Stomach smooth muscle (tissue), 2 donors: ENCODE results near the gene ILKAP.

ENCODE experiments used
- H3K27ac ChIP-seq: one replicate; pipeline ENCODE4 v1.7.0; 2013; ENCODE audit warnings: mild to moderate bottlenecking, low read length, inconsistent platforms
- H3K27me3 ChIP-seq, 2 donors: one replicate each; pipeline ENCODE4 v1.7.0; 2013; ENCODE audit warnings: low read length in 2 of 2; ENCODE audit not compliant: insufficient read depth in 2 of 2, control insufficient read depth in 1 of 2
- H3K36me3 ChIP-seq, 2 donors: one replicate each; pipeline ENCODE4 v1.7.0; 2013; ENCODE audit warnings: low read length in 2 of 2; ENCODE audit not compliant: control insufficient read depth in 2 of 2, insufficient read depth in 2 of 2
- H3K4me1 ChIP-seq: one replicate; pipeline ENCODE4 v1.7.0; 2013; ENCODE audit warnings: low read length; ENCODE audit not compliant: control insufficient read depth, insufficient read depth
- H3K4me3 ChIP-seq, 2 donors: one replicate each; pipeline ENCODE4 v1.7.0; 2013; ENCODE audit warnings: low read length in 2 of 2
- H3K9ac ChIP-seq, 2 donors: one replicate each; pipeline ENCODE4 v1.7.0; 2013; ENCODE audit warnings: low read length in 2 of 2, mild to moderate bottlenecking in 1 of 2
- H3K9me3 ChIP-seq, 2 donors: one replicate each; pipeline ENCODE4 v1.7.0; 2013; ENCODE audit warnings: low read length in 2 of 2; ENCODE audit not compliant: control insufficient read depth in 2 of 2
- donor health status: healthy.
- donor health status: Pancreatic carcinoma.

ILKAP gene

GRCh38 chr2:238242731-238243495 is 39.4 kb upstream of the ILKAP start:
- peak overlapping the region; percentile 58 for H3K27ac ChIP-seq
- H3K4me3 ChIP-seq = no peak overlapping the region
- peaks cover 30% of the 10 kb centered on the region for H3K4me1 ChIP-seq
- H3K27me3 ChIP-seq = no peaks in the 10 kb centered on the region
- H3K36me3 ChIP-seq = peaks cover 13 to 17% of the 10 kb centered on the region in 2 donors
- H3K9ac ChIP-seq = no peak overlapping the region
- no peaks in the 10 kb centered on the region for H3K9me3 ChIP-seq

- H3K4me3 ChIP-seq = no peak overlapping the region
- H3K4me1 ChIP-seq = peaks cover 30% of the 10 kb centered on the region
- H3K27me3 ChIP-seq = no peaks in the 10 kb centered on the region
- peaks cover 9% of the 10 kb centered on the region in 2 donors for H3K36me3 ChIP-seq
- H3K9ac ChIP-seq = no peak overlapping the region
- H3K9me3 ChIP-seq = no peaks in the 10 kb centered on the region
- peak overlapping the region; percentile 58 for H3K27ac ChIP-seq
Measured at GRCh38 chr2:238241970-238242369, 38.5 kb upstream of the ILKAP start.

GRCh38 chr2:238240757-238241711 is 37.5 kb upstream of the ILKAP start:
- Histone ChIP-seq H3K36me3 (peaks cover 6 to 9% of the 10 kb centered on the region in 2 donors), H3K9me3 (no peaks in the 10 kb centered on the region), H3K4me1 (peaks cover 30% of the 10 kb centered on the region), H3K9ac (no peak overlapping the region), H3K4me3 (peak overlapping the region in 1 of 2 donors; percentile 8), H3K27ac (no peak overlapping the region), H3K27me3 (no peaks in the 10 kb centered on the region)

- Histone ChIP-seq H3K9ac (peak within 1 kb of the TSS in 1 of 2 donors; percentile 42), H3K36me3 (peaks cover 1 to 5% of the 10 kb centered on the region in 2 donors), H3K27ac (no peak within 1 kb of the TSS)
Measured at GRCh38 chr2:238239863-238240756, 36.6 kb upstream of the ILKAP start, which contains the start of gene HES6. HES6 (minus strand) TSS chr2:238240038; CDS start chr2:238239905, 133 bp downstream.

GRCh38 chr2:238239543-238239862 is 36.0 kb upstream of the ILKAP start:
- peaks cover 33% of the 10 kb centered on the region for H3K4me1 ChIP-seq
- peaks cover 0 to 3% of the 10 kb centered on the region in 2 donors for H3K36me3 ChIP-seq
- peak overlapping the region; percentile 40 to 77 for H3K4me3 ChIP-seq
- no peak overlapping the region for H3K27ac ChIP-seq
- H3K27me3 ChIP-seq = no peaks in the 10 kb centered on the region
- no peaks in the 10 kb centered on the region for H3K9me3 ChIP-seq
- H3K9ac ChIP-seq = peak overlapping the region in 1 of 2 donors; percentile 42

More at GRCh38 chr2:238239863-238240756, 36.6 kb upstream of the ILKAP start, which contains the start of gene HES6:
- Histone ChIP-seq H3K9me3 (no peaks in the 10 kb centered on the region), H3K4me1 (peaks cover 30% of the 10 kb centered on the region), H3K4me3 (peak within 1 kb of the TSS; percentile 43 to 77), H3K27me3 (no peaks in the 10 kb centered on the region)

GRCh38 chr2:238238766-238239542 is 35.5 kb upstream of the ILKAP start:
- H3K27me3 ChIP-seq = no peaks in the 10 kb centered on the region
- H3K9me3 ChIP-seq = no peaks in the 10 kb centered on the region
- peaks cover 35% of the 10 kb centered on the region for H3K4me1 ChIP-seq
- no peak overlapping the region for H3K9ac ChIP-seq
- no peaks in the 10 kb centered on the region for H3K36me3 ChIP-seq
- no peak overlapping the region for H3K27ac ChIP-seq
- peak overlapping the region; percentile 22 to 64 for H3K4me3 ChIP-seq

- no peaks in the 10 kb centered on the region for H3K36me3 ChIP-seq
- H3K4me3 ChIP-seq = no peak overlapping the region
- no peak overlapping the region for H3K27ac ChIP-seq
- H3K27me3 ChIP-seq = no peaks in the 10 kb centered on the region
- H3K9me3 ChIP-seq = no peaks in the 10 kb centered on the region
- no peak overlapping the region for H3K9ac ChIP-seq
- peaks cover 34% of the 10 kb centered on the region for H3K4me1 ChIP-seq
Measured at GRCh38 chr2:238238311-238238765, 34.8 kb upstream of the ILKAP start.

- H3K36me3 ChIP-seq = no peaks in the 10 kb centered on the region
- H3K27ac ChIP-seq = no peak overlapping the region
- peaks cover 27% of the 10 kb centered on the region for H3K4me1 ChIP-seq
- no peaks in the 10 kb centered on the region for H3K27me3 ChIP-seq
- H3K9ac ChIP-seq = no peak overlapping the region
- no peak overlapping the region for H3K4me3 ChIP-seq
- H3K9me3 ChIP-seq = no peaks in the 10 kb centered on the region
Measured at GRCh38 chr2:238237431-238238135, 34.1 kb upstream of the ILKAP start.

- no peaks in the 10 kb centered on the region for H3K9me3 ChIP-seq
- no peaks in the 10 kb centered on the region for H3K36me3 ChIP-seq
- H3K9ac ChIP-seq = no peak overlapping the region
- no peak overlapping the region for H3K27ac ChIP-seq
- H3K4me3 ChIP-seq = no peak overlapping the region
- H3K27me3 ChIP-seq = no peaks in the 10 kb centered on the region
- peaks cover 27% of the 10 kb centered on the region for H3K4me1 ChIP-seq
Measured at GRCh38 chr2:238236571-238236970, 33.1 kb upstream of the ILKAP start.
